PC-3 (cell line): Measurements from ENCODE around the gene BOD1.

Experiments used
- CTCF ChIP-seq: fragments of 300-600 bp; sonication (generic); conservative IDR thresholded peaks from 2 replicates; pipeline ENCODE4 v1.5.1; 2017; ENCODE audit warnings: antibody characterized with exemption, low read depth, mild to moderate bottlenecking, low read length
- EZH2 ChIP-seq: fragments of 300-600 bp; sonication (generic); IDR thresholded peaks from one replicate; pipeline ENCODE4 v1.6.1; 2017; ENCODE audit warnings: antibody characterized with exemption, mild to moderate bottlenecking, low read length; ENCODE audit not compliant: unreplicated experiment

DNA sequence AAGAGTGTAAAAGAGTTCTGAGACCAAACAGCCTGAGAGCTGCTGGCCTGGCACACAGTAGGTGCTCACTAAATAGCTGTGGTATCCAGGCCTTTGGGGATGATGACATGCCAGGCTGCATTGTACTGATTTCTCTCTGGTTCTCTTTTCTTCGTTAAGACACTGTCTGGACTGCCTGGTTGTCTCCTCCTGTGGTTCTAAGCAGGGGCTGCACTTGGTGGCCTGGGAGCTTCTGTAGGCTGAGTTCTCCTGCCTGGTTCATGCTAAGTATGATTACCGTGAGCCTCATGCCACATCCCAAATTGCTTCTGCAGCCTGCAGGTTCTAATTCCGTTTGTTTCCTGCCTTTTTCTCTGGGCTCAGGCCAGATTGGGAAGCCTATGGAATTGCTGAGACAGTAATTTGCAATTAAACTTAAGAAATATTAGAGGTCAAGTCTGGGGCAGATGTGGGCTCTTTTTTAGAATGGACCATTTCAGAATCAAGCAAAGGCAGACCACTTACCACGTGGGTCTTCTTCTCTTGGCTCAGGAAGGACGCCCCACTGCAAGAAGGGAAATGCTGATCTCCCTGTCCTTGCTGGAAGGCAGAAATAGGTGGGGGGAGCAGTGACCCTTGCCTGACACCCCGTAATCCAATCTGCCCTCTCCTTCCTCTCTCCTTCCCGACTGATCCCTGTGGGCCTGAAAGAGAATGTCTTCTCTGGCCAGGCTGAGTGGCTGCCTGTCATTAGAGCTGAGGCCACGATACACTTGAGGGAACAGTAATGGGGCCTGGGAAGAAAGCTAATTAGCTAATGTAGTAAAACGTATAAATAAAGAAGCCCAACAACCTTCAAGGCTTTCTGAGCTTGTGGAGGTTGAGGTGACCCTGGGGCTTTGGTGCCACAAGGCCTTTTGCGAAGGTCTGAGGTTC lies 21.9 kb upstream of the BOD1 start:
- TF ChIP-seq CTCF (no peak), EZH2 (no peak)
